MM.1S (cell line): Measurements from ENCODE around the gene OR1I1.

ENCODE experiments used
- DNase-seq: peaks from one replicate; pipeline ENCODE4 v3.0.0-alpha.2; 2015
- H2AFZ ChIP-seq: fragments of 300-600 bp; sonication (generic); 2 replicates; pipeline ENCODE4 v1.6.0; 2016; ENCODE audit warnings: antibody characterized with exemption, low read length
- H3F3A ChIP-seq: fragments of 300-600 bp; sonication (generic); 2 replicates; pipeline ENCODE4 v1.6.1; 2016; ENCODE audit warnings: mild to moderate bottlenecking, antibody characterized with exemption, low read length, moderate library complexity, mixed read lengths; ENCODE audit not compliant: insufficient read depth
- H3K27ac ChIP-seq: fragments of 300-600 bp; sonication (generic); 2 replicates; pipeline ENCODE4 v1.5.1; 2016; ENCODE audit warnings: mild to moderate bottlenecking, low read length
- H3K27me3 ChIP-seq: fragments of 300-600 bp; sonication (generic); replicated peaks from 2 replicates; pipeline ENCODE4 v1.6.0; 2016; ENCODE audit warnings: low read length; ENCODE audit not compliant: insufficient read depth
- H3K36me3 ChIP-seq: fragments of 300-600 bp; sonication (generic); replicated peaks from 2 replicates; pipeline ENCODE4 v1.6.1; 2016; ENCODE audit warnings: mild to moderate bottlenecking, low read length, mixed read lengths; ENCODE audit not compliant: insufficient read depth
- H3K4me1 ChIP-seq: fragments of 300-600 bp; sonication (generic); 2 replicates; pipeline ENCODE4 v1.6.1; 2016; ENCODE audit warnings: low read length, mixed read lengths
- H3K4me2 ChIP-seq: fragments of 300-600 bp; sonication (generic); 2 replicates; pipeline ENCODE4 v1.6.0; 2016; ENCODE audit warnings: low read depth, low read length
- H3K4me3 ChIP-seq: fragments of 300-600 bp; sonication (generic); 2 replicates; pipeline ENCODE4 v1.5.1; 2016; ENCODE audit warnings: low read length, mixed read lengths
- H3K79me2 ChIP-seq: fragments of 300-600 bp; sonication (generic); 2 replicates; pipeline ENCODE4 v1.6.1; 2016; ENCODE audit warnings: mixed run types, low read length, mixed read lengths
- H3K9ac ChIP-seq: fragments of 300-600 bp; sonication (generic); 2 replicates; pipeline ENCODE4 v1.6.1; 2016; ENCODE audit warnings: low read length, mixed read lengths
- H3K9me2 ChIP-seq: fragments of 300-600 bp; sonication (generic); replicated peaks from 2 replicates; pipeline ENCODE4 v1.6.1; 2016; ENCODE audit warnings: mild to moderate bottlenecking, low read length, mixed read lengths; ENCODE audit not compliant: insufficient read depth
- H3K9me3 ChIP-seq: fragments of 300-600 bp; sonication (generic); replicated peaks from 2 replicates; pipeline ENCODE4 v1.6.1; 2016; ENCODE audit warnings: mild to moderate bottlenecking, low read length, mixed read lengths; ENCODE audit not compliant: insufficient read depth
- H4K20me1 ChIP-seq: fragments of 300-600 bp; sonication (generic); 2 replicates; pipeline ENCODE4 v1.6.1; 2016; ENCODE audit warnings: mild to moderate bottlenecking, low read length, moderate library complexity, mixed read lengths; ENCODE audit not compliant: insufficient read depth
- EZH2 ChIP-seq: fragments of 300-600 bp; sonication (generic); optimal IDR thresholded peaks from 2 replicates; pipeline ENCODE3; 2017; ENCODE audit warnings: low read depth, mild to moderate bottlenecking, antibody characterized with exemption, low read length, mixed read lengths
- EZH2phosphoT487 ChIP-seq: fragments of 300-600 bp; sonication (generic); IDR thresholded peaks from 2 replicates; pipeline ENCODE4 v1.6.1; 2018; ENCODE audit warnings: antibody characterized with exemption, low read length
- TF ChIP-seq, protein P1 (sequence below): fragments of 300-600 bp; sonication (generic); IDR thresholded peaks from 2 replicates; pipeline ENCODE4 v1.5.1; 2016; ENCODE audit warnings: antibody characterized with exemption, low read length, mixed read lengths

Gene OR1I1

DNA sequence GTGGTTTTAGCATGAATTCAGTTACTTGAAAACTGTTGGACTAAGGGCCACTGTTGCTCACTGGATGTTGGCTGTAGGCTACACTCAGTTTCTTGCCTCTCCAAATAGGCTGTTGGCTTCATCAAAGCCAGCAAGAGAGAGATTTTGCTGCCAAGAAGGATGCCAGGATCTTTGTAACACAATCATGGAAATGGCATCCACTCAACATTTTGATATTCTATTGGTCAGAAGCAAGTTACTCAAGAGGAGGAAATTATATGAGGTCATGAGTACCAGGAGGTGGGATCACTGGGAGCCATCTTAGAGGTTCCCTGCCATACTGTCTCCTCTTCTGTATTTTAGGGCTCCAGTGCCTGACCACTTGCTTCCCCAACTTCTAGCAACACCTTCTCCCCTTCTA lies 55.8 kb downstream of the OR1I1 start:
- H3F3A ChIP-seq: no peaks in the 10 kb centered on the region
- H3K4me1 ChIP-seq: no peaks in the 10 kb centered on the region
- no peak overlapping the region for H3K27ac ChIP-seq
- no peak for DNase-seq
- H3K4me3 ChIP-seq: no peak overlapping the region
- H3K4me2 ChIP-seq: no peak overlapping the region
- H3K79me2 ChIP-seq: no peaks in the 10 kb centered on the region
- TF ChIP-seq EZH2 (no peak), EZH2phosphoT487 (no peak)
- TF ChIP-seq, protein P1, sequence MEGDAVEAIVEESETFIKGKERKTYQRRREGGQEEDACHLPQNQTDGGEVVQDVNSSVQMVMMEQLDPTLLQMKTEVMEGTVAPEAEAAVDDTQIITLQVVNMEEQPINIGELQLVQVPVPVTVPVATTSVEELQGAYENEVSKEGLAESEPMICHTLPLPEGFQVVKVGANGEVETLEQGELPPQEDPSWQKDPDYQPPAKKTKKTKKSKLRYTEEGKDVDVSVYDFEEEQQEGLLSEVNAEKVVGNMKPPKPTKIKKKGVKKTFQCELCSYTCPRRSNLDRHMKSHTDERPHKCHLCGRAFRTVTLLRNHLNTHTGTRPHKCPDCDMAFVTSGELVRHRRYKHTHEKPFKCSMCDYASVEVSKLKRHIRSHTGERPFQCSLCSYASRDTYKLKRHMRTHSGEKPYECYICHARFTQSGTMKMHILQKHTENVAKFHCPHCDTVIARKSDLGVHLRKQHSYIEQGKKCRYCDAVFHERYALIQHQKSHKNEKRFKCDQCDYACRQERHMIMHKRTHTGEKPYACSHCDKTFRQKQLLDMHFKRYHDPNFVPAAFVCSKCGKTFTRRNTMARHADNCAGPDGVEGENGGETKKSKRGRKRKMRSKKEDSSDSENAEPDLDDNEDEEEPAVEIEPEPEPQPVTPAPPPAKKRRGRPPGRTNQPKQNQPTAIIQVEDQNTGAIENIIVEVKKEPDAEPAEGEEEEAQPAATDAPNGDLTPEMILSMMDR: no peak
- H3K36me3 ChIP-seq: no peaks in the 10 kb centered on the region
- no peaks in the 10 kb centered on the region for H3K9me2 ChIP-seq
- H3K27me3 ChIP-seq: peaks cover 39% of the 10 kb centered on the region
- no peak overlapping the region for H2AFZ ChIP-seq
- H3K9me3 ChIP-seq: no peaks in the 10 kb centered on the region
- H4K20me1 ChIP-seq: no peaks in the 10 kb centered on the region
- no peak overlapping the region for H3K9ac ChIP-seq

DNA sequence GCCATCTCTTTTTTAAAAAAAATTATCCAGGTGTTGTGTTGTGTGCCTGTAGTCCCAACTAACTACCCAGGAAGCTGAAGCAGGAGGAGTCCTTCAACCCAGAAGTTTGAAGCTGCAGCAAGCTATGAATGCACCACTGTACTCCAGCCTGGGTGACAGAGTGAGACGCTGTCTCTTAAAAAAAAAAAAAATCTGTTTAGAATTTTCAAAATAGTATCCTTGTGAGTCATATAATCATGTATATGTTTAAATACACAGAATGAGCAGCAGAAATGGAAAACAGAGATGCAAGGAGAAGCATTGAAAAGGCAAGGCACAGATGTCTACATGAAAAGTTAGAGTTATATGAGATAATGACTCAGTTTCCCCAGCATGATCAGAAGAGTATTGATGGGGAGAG lies 56.4 kb downstream of the OR1I1 start:
- Histone ChIP-seq H4K20me1 (no peaks in the 10 kb centered on the region), H3K4me1 (no peaks in the 10 kb centered on the region), H3K36me3 (no peaks in the 10 kb centered on the region), H3K79me2 (no peaks in the 10 kb centered on the region), H3K27ac (no peak overlapping the region), H3K27me3 (peaks cover 39% of the 10 kb centered on the region), H3K9ac (no peak overlapping the region), H3F3A (no peaks in the 10 kb centered on the region), H3K9me3 (no peaks in the 10 kb centered on the region), H3K9me2 (no peaks in the 10 kb centered on the region), H3K4me3 (no peak overlapping the region), H2AFZ (no peak overlapping the region), H3K4me2 (no peak overlapping the region)
- no peak for DNase-seq
- TF ChIP-seq EZH2: no peak
- TF ChIP-seq, protein P1: no peak
- TF ChIP-seq EZH2phosphoT487: no peak

DNA sequence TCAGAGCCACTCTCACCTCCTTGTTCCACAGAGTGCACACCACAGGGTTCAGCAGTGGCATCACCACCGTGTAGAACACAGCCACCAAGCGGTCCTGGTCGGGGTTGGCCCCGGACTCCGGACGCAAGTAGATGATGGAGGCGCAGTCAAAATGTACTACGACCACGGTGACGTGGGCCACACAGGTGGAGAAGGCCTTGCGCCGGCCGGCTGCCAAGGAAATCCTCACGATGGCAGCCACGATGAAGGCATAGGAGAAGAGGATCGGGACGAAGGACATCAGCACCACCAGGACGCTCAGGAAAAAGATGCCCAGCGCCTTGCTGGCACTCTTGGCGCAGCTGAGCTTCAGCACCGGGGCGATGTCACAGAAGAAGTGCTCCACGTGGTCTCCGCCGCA lies 59.1 kb downstream of the OR1I1 start:
- Histone ChIP-seq H3K79me2 (no peaks in the 10 kb centered on the region), H3K9ac (no peak overlapping the region), H3K4me1 (no peaks in the 10 kb centered on the region), H3K36me3 (no peaks in the 10 kb centered on the region), H4K20me1 (no peaks in the 10 kb centered on the region), H3K4me2 (no peak overlapping the region), H3K27ac (no peak overlapping the region), H3K4me3 (no peak overlapping the region), H3K9me3 (no peaks in the 10 kb centered on the region), H2AFZ (no peak overlapping the region), H3K27me3 (peaks cover 46% of the 10 kb centered on the region), H3F3A (no peaks in the 10 kb centered on the region), H3K9me2 (no peaks in the 10 kb centered on the region)
- TF ChIP-seq EZH2phosphoT487: no peak
- TF ChIP-seq, protein P1: no peak
- TF ChIP-seq EZH2: no peak
- no peak for DNase-seq
